GM12864 (cell line): ENCODE measurements around the gene AKT3.

Experiments used
- DNase-seq: peaks from one replicate; pipeline ENCODE4 v3.0.0-alpha.2; 2011; ENCODE audit warnings: low read depth
- H3K4me3 ChIP-seq: 2 replicates; pipeline ENCODE4 v1.5.1; 2011; ENCODE audit warnings: mild to moderate bottlenecking, low read depth, low read length, control low read depth
- CTCF ChIP-seq: IDR thresholded peaks from 2 replicates; pipeline ENCODE4 v1.5.1; 2011; ENCODE audit warnings: low read depth, mild to moderate bottlenecking, moderate library complexity, low read length, control low read depth, inconsistent platforms; ENCODE audit errors: missing control alignments

The AKT3 gene

DNA sequence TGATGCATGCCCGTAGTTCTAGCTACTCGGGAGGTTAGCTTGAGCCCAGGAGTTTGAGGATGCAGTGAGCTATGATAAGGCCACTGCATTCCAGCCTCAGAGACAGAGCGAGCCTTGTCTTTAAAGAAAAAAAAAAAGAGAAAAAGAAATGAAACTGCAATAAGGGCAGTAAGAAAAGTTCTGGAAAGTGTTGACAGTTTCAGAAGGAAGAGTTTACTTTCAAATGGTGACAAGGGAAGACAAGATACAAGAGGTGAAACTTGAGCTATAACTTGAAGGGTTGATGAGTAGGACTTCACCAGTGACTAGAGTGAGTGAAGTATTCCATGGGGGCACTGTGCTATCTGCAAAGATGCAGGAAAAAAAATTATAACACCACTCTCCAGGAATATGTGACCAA is 125.0 kb downstream of the AKT3 start:
- DNase-seq = no peak
- no peak for TF ChIP-seq CTCF
- no peak overlapping the region for H3K4me3 ChIP-seq

DNA sequence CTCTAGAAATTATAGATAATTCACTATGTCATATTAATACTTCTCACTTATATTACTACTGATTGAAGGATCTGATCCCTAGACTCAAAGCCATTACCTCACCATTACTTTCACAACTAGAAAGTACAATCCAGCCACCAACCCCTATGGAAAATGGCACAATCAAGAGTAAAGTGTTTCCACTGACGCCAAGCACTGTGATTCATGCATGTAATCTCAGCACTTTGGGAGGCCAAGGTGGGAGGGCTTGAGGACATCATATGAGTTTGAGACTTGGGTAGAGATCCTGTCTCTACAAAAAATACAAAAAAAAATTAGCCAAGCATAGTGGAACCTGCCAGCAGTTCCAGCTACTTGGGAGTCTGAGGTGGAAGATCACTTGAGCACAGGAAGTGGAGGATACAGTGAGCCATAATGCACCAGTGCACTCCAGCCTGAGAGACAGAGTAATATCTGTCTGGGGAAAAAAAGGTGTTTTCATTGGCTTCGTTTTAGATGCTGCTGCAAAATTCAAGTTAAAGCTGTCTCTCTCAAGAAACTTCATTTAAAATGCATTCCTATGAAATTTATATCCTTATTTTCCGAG is 126.5 kb downstream of the AKT3 start:
- H3K4me3 ChIP-seq = no peak overlapping the region
- DNase-seq = no peak
- TF ChIP-seq CTCF = no peak

DNA sequence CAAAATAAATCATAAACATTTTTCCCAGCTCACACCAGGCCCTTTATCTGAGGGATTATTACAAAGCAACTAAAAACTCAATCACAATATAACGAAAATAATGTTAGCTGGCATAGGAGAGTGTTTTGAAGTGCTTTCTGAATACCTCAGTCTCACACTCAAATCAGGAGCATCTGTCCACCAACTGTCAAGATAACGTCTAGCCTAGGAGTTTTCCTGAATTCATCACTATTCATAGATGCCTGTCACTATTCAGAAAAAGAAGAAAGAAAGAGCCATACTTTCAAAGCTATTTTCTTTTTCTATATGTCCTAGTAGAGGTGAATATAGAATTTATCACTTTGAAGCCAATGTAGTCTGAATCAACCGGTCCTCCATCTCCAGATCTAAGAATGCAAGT is 127.0 kb downstream of the AKT3 start:
- DNase-seq = no peak
- no peak overlapping the region for H3K4me3 ChIP-seq
- TF ChIP-seq CTCF = no peak

GRCh38 chr1:243719476-243719875 is 130.6 kb downstream of the AKT3 start:
- TF ChIP-seq CTCF = no peak
- no peak for DNase-seq
- no peak overlapping the region for H3K4me3 ChIP-seq

GRCh38 chr1:243718893-243719292 is 131.2 kb downstream of the AKT3 start:
- no peak for DNase-seq
- no peak overlapping the region for H3K4me3 ChIP-seq
- TF ChIP-seq CTCF = no peak

DNA sequence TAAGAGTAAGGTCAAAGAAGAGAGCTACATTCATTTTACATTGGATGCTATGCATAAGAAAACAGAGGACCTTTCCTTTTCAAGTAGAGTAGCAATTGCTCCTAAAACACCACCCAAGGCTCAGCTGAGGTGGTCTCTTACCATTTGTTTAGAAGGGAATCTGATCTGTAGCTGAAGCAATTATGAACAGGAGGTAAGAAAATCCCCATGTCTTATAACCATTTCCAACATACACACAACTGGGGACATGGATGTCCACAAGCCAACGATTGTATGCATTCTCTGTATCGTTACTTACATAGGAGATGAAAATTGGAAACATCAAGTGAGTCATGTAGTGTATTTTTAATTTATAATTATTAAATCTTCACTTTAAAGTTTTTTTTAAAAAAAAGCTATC is 132.0 kb downstream of the AKT3 start:
- H3K4me3 ChIP-seq = no peak overlapping the region
- no peak for DNase-seq
- no peak for TF ChIP-seq CTCF

DNA sequence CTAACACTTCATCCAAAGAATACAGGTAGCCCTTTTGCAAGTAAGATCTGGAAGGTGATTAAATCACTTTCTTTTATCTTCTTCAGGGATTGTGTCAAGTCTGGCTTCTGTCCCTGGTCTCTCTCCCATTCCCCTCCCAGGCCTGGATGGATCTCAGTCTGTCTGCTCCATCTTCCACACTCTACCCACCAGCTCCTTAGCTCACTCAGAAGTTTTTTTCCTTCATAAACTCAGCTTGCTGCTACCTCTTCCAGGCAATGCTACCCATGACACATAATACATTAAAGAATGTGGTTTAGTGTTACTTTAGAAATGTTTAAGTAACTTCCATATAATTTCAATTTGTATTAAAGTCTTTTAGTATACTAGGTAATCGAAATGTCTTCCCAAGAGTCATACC is 133.1 kb downstream of the AKT3 start:
- DNase-seq = no peak
- no peak for TF ChIP-seq CTCF
- no peak overlapping the region for H3K4me3 ChIP-seq
